K562 (cell line): ENCODE measurements around the gene GRIK3. TPM values are rescaled to one million over a fixed set of nuclear protein-coding genes. Genes with fewer than 3 reads are reported as not detected.

ENCODE experiments used
- ATAC-seq: fragments of 200-7000 bp; cut with Tn5 transposase; 3 replicates; pipeline ENCODE4 v1.9.1; 2020; ENCODE audit warnings: moderate library complexity
- BruUV-seq: library from RNA; stranded (reverse); fragments of 400-500 nt; replicated peaks from 2 replicates; lab custom pipeline; 2021; lab: Mats Ljungman, UMichigan
- CTCF ChIA-PET: fragments of 300-600 bp; formaldehyde crosslinking; extraction: SDS; loops from one replicate; lab custom pipeline; 2021; ENCODE audit warnings: low intra/inter-chr PET ratio; lab: Yijun Ruan, JAX
- POLR2A ChIA-PET: fragments of 300-600, 350-650 bp; sonication (Branson Sonifier 250); formaldehyde crosslinking; extraction: SDS; loops from one replicate; lab custom pipeline; 2021; ENCODE audit warnings: antibody characterized with exemption, inconsistent platforms; lab: Yijun Ruan, JAX
- DNase-seq, 4 experiments: peaks; one replicate each; pipeline versions ENCODE4 v3.0.0 to v3.0.0-alpha.2; 2011 to 2018; ENCODE audit warnings: low spot score in 3 of 4, mixed read lengths in 3 of 4; ENCODE audit errors: extremely low read depth in 1 of 4
- FAIRE-seq: peaks from 2 replicates; lab custom pipeline; 2011; peaks lifted over from hg19 to GRCh38; lab: Jason Lieb, UNC
- H2AFZ ChIP-seq: 2 replicates; pipeline ENCODE4 v1.6.0; 2011; ENCODE audit warnings: low read depth, low read length, control low read depth, inconsistent platforms
- H3K27ac ChIP-seq: fragments of 200-600 bp; 3 replicates; pipeline ENCODE4 v1.8.0; 2011; ENCODE audit warnings: low read depth, mild to moderate bottlenecking, control low read depth, inconsistent platforms, low read length, moderate library complexity, mixed read lengths; ENCODE audit errors: extremely low read depth
- H3K27me3 ChIP-seq, 2 experiments: fragments of 300-600 bp in 1 of 2; 2 replicates in 1 of 2; 3 replicates in 1 of 2; pipeline versions ENCODE4 v1.6.0 to v1.8.0; 2011; ENCODE audit warnings: inconsistent platforms in 2 of 2, low read length in 2 of 2, mild to moderate bottlenecking in 1 of 2, mixed read lengths in 1 of 2, moderate library complexity in 1 of 2; ENCODE audit not compliant: control insufficient read depth in 2 of 2, insufficient read depth in 2 of 2
- H3K36me3 ChIP-seq: fragments of 300-600 bp; 3 replicates; pipeline ENCODE4 v1.8.0; 2011; ENCODE audit warnings: mild to moderate bottlenecking, low read length, inconsistent platforms; ENCODE audit not compliant: control insufficient read depth, insufficient read depth
- H3K4me1 ChIP-seq, 2 experiments: fragments of 200-600 bp in 1 of 2; replicated peaks in 1 of 2; 2 replicates in 1 of 2; 3 replicates in 1 of 2; pipeline versions ENCODE4 v1.5.1 to v1.8.0; 2011; ENCODE audit warnings: inconsistent platforms in 2 of 2, low read length in 2 of 2, mild to moderate bottlenecking in 1 of 2, mixed read lengths in 1 of 2, moderate library complexity in 1 of 2; ENCODE audit not compliant: control insufficient read depth in 2 of 2, insufficient read depth in 2 of 2
- H3K4me2 ChIP-seq: 2 replicates; pipeline ENCODE4 v1.6.1; 2011; ENCODE audit warnings: low read length, control low read depth, inconsistent platforms, mixed read lengths; ENCODE audit not compliant: insufficient read depth
- H3K4me3 ChIP-seq: fragments of 200-600 bp; sonication (generic), shearing (Covaris generic); 2 replicates; pipeline ENCODE4 v1.5.1; 2016; ENCODE audit warnings: control low read depth, inconsistent platforms
- H3K79me2 ChIP-seq: fragments of 200-600 bp; 3 replicates; pipeline ENCODE4 v1.8.0; 2011; ENCODE audit warnings: low read length, inconsistent platforms; ENCODE audit not compliant: control insufficient read depth, insufficient read depth
- H3K9ac ChIP-seq, 2 experiments: 2 replicates each; pipeline versions ENCODE4 v1.6.0 to v1.6.1; 2011; ENCODE audit warnings: low read depth in 2 of 2, low read length in 2 of 2, control low read depth in 1 of 2, inconsistent platforms in 1 of 2, mild to moderate bottlenecking in 1 of 2, mixed read lengths in 1 of 2; ENCODE audit not compliant: insufficient read depth in 1 of 2
- H3K9me1 ChIP-seq: one replicate; pipeline ENCODE4 v1.6.0; 2011; ENCODE audit warnings: inconsistent platforms, mild to moderate bottlenecking, low read length, moderate library complexity; ENCODE audit not compliant: control insufficient read depth, insufficient read depth
- H3K9me3 ChIP-seq: replicated peaks from 2 replicates; pipeline ENCODE4 v1.5.1; 2011; ENCODE audit warnings: low read depth, low read length, inconsistent platforms; ENCODE audit not compliant: control insufficient read depth, insufficient read depth
- H4K20me1 ChIP-seq: replicated peaks from 2 replicates; pipeline ENCODE4 v1.6.1; 2011; ENCODE audit warnings: low read length, inconsistent platforms, mixed read lengths; ENCODE audit not compliant: control insufficient read depth, insufficient read depth
- CREM ChIP-seq: IDR thresholded peaks from 2 replicates; pipeline ENCODE4 v1.6.1; 2014; ENCODE audit warnings: antibody characterized with exemption, low read depth
- FOSL1 ChIP-seq: fragments of 200-800 bp; sonication (Bioruptor generic); conservative IDR thresholded peaks from 2 replicates; pipeline ENCODE4 v1.6.1; 2016; ENCODE audit warnings: missing genetic modification characterization, missing compliant biosample characterization
- HCFC1 ChIP-seq: IDR thresholded peaks from 2 replicates; pipeline ENCODE4 v1.6.1; 2012; ENCODE audit warnings: low read depth, low read length, improper control_type of control experiment
- HOXB6 ChIP-seq: fragments of 250-450 bp; sonication (Bioruptor Pico); IDR thresholded peaks from 2 replicates; pipeline ENCODE4 v1.5.1; 2022; ENCODE audit warnings: mild to moderate bottlenecking, borderline replicate concordance
- JUND ChIP-seq, 2 experiments: IDR thresholded peaks; 2 replicates in 1 of 2; 3 replicates in 1 of 2; pipeline ENCODE4 v1.6.1; 2011; ENCODE audit warnings: borderline replicate concordance in 2 of 2, low read depth in 2 of 2, low read length in 2 of 2, improper control_type of control experiment in 1 of 2, missing biosample characterization in 1 of 2, missing genetic modification characterization in 1 of 2, missing genetic modification reagents in 1 of 2
- MEIS2 ChIP-seq: fragments of 450-650 bp; IDR thresholded peaks from 2 replicates; pipeline ENCODE4 v1.6.1; 2014; ENCODE audit warnings: mild to moderate bottlenecking; ENCODE audit not compliant: partially characterized antibody
- TCF15 ChIP-seq: fragments of 250-450 bp; sonication (Bioruptor Pico); IDR thresholded peaks from 2 replicates; pipeline ENCODE4 v1.8.0; 2022; ENCODE audit warnings: moderate library complexity, mild to moderate bottlenecking, inconsistent platforms
- ZNF217 ChIP-seq: sonication (generic); formaldehyde crosslinking; IDR thresholded peaks from 2 replicates; pipeline ENCODE4 v1.8.0; 2022; ENCODE audit warnings: mild to moderate bottlenecking, missing genetic modification reagents
- ZNF408 ChIP-seq: fragments of 250-450 bp; sonication (Bioruptor Pico); IDR thresholded peaks from 2 replicates; pipeline ENCODE4 v1.4.0; 2020; ENCODE audit warnings: low read depth, mild to moderate bottlenecking, moderate library complexity
- WGBS: fragments of 100-300 bp; shearing (Covaris generic); methylation state at CpG from one replicate; pipeline ENCODE4 v1.1.6; 2016; ENCODE audit warnings: low coverage, mixed read lengths; ENCODE audit not compliant: insufficient coverage; ENCODE audit errors: missing lambda C conversion rate; 5-methylcytosine and 5-hydroxymethylcytosine counted together
- in situ Hi-C: fragments of 300-500 bp; cut with MboI; formaldehyde crosslinking; loops from 4 replicates; pipeline ENCODE4 v1.15.0; 2018; ENCODE audit warnings: inconsistent platforms, mixed read lengths
- intact Hi-C: fragments of 100-400 bp; cut with micrococcal nuclease; formaldehyde crosslinking; loops from 2 replicates; pipeline ENCODE4 v1.14.2; 2022
- polyA plus RNA-seq, 8 experiments: library from polyadenylated mRNA; depleted of rRNA in 4 of 8; stranded (reverse) in 5 of 8; unstranded in 3 of 8; fragments of >200 nt; fragmentation: Nextera tagmentation in 2 of 8; fragmentation: Illumina TruSeq in 1 of 8; extraction: Ambion mirVana in 2 of 8; extraction: Trizol in 1 of 8; gene quantifications; 2 replicates each; pipeline versions ENCODE4 v1.2.1 to v1.2.3, GENCODE V29; 2011 to 2014; ENCODE audit warnings: inconsistent platforms in 1 of 8, missing spikeins in 1 of 8
- total RNA-seq, 7 experiments: library from RNA; depleted of rRNA in 6 of 7; stranded (reverse); fragments of >200 nt in 6 of 7; fragmentation: Illumina TruSeq in 2 of 7; extraction: Trizol in 2 of 7; gene quantifications; 2 replicates each; pipeline versions ENCODE4 v1.2.1 to v1.2.3, GENCODE V29; 2011 to 2021; ENCODE audit warnings: low replicate concordance in 1 of 7
- TF ChIP-seq, protein P1 (sequence below), 2 experiments: fragments of 450-650 bp in 1 of 2; sonication (generic) in 1 of 2; formaldehyde crosslinking in 1 of 2; IDR thresholded peaks in 1 of 2; conservative IDR thresholded peaks in 1 of 2; 2 replicates each; pipeline versions ENCODE4 v1.6.1 to v1.8.1; 2016 to 2023; ENCODE audit warnings: mild to moderate bottlenecking in 2 of 2, moderate library complexity in 2 of 2, inconsistent platforms in 1 of 2, missing genetic modification reagents in 1 of 2

Gene GRIK3
- total and polyA plus RNA-seq, 9 of the 15 experiments (the other 6 are each of a cell fraction or from before 2014, with no cell fraction given): not detected

- TF ChIP-seq TCF15 (CRISPR knock-in tag) (no peak), HOXB6 (CRISPR knock-in tag) (no peak), ZNF408 (CRISPR knock-in tag) (no peak), CREM (no peak), HCFC1 (no peak)
These were observed 171.3 kb downstream of the GRIK3 start (continued) for GRCh38 chr1:36863061-36863460.

- no TSS peak for BruUV-seq
- H3K9me3 ChIP-seq: no peaks in the 10 kb centered on the region
- peaks cover 30% of the 10 kb centered on the region; the same call in 1 of the 2 replicates for H4K20me1 ChIP-seq
- FAIRE-seq (no peak), ATAC-seq (no peak), DNase-seq (peak in 1 of 4 experiments; percentile 13)
- ChIA-PET POLR2A (interaction anchor here (0.6 to 1.5 kb wide), 7 partner anchors 9 to 92 kb away, joined by 3 to 7 read pairs (median 4); no protein-coding TSS in a partner anchor), CTCF (no interaction called here)
- no peaks in the 10 kb centered on the region for H3K36me3 ChIP-seq
- H3K27ac ChIP-seq: no peak overlapping the region
- H3K4me3 ChIP-seq: no peak overlapping the region
- H3K4me1 ChIP-seq: no peaks in the 10 kb centered on the region; a peak in 1 of 5 replicates
- 3% methylated on average over 2 of the region's 2 CpGs for WGBS
- intact Hi-C loops (loop anchor here (10.0 kb wide), 1 partner anchor 157 kb away; no protein-coding TSS in a partner anchor), in situ Hi-C loops (no loop called here)
- no peak overlapping the region for H3K4me2 ChIP-seq
- H2AFZ ChIP-seq: no peak overlapping the region
- no peaks in the 10 kb centered on the region for H3K9me1 ChIP-seq
- H3K79me2 ChIP-seq: no peaks in the 10 kb centered on the region
- H3K9ac ChIP-seq: no peak overlapping the region
- peaks cover 5 to 24% of the 10 kb centered on the region in 2 experiments; a peak in 4 of 5 replicates for H3K27me3 ChIP-seq
- TF ChIP-seq JUND (IDR thresholded peaks at IDR 0.05; ENCODE audit: borderline replicate concordance, low read depth, low read length): peak; percentile 58; the same call in 1 of the 2 replicates
- no peak for TF ChIP-seq JUND (tag; IDR thresholded peaks at IDR 0.05; ENCODE audit: borderline replicate concordance, low read depth, low read length)
- no peak for TF ChIP-seq ZNF217 (CRISPR knock-in tag)
- peak; percentile 80 for TF ChIP-seq FOSL1 (tag)
- TF ChIP-seq MEIS2: peak; percentile 24
- TF ChIP-seq, protein P1, sequence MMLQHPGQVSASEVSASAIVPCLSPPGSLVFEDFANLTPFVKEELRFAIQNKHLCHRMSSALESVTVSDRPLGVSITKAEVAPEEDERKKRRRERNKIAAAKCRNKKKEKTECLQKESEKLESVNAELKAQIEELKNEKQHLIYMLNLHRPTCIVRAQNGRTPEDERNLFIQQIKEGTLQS (IDR thresholded peaks at IDR 0.05): peak; percentile 40; the same call in 1 of the 2 replicates
- TF ChIP-seq, protein P1 (CRISPR knock-in tag; conservative IDR thresholded peaks at IDR 0.05): no peak
These were observed 172.9 kb downstream of the GRIK3 start for GRCh38 chr1:36861375-36861774.
